NCI-H2081 treated with DMSO at 0.1 percent for 48 hours (cell line): ENCODE measurements around the gene RAC2.

Experiments
- DNase-seq: peaks from one replicate; lab custom pipeline; 2025; lab: John Stamatoyannopoulos, UW

Gene RAC2

GRCh38 chr22:37175414-37176281 is 68.4 kb downstream of the RAC2 start:
- no peak for DNase-seq
